Endothelial cell of umbilical vein (primary cell): ENCODE results near the gene TUSC2. TPM values are rescaled to one million over a fixed set of nuclear protein-coding genes. Genes with fewer than 3 reads are reported as not detected.

Experiments
- BruUV-seq: library from RNA; stranded (reverse); fragments of 400-500 nt; replicated peaks from 2 replicates; lab custom pipeline; 2021; lab: Mats Ljungman, UMichigan
- CTCF ChIA-PET: fragments of 300-600, 350-600 bp; sonication (Branson Sonifier 250); formaldehyde crosslinking; loops from one replicate; lab custom pipeline; 2021; ENCODE audit warnings: antibody characterized with exemption, inconsistent platforms; lab: Charles Lee
- POLR2A ChIA-PET: fragments of 300-600, 350-600 bp; sonication (Branson Sonifier 250); formaldehyde crosslinking; loops from one replicate; lab custom pipeline; 2021; ENCODE audit warnings: antibody characterized with exemption, inconsistent platforms; lab: Charles Lee
- DNase-seq: peaks from one replicate; pipeline ENCODE4 v3.0.0-alpha.2; 2011; ENCODE audit warnings: low read depth, low spot score
- FAIRE-seq: peaks from 2 replicates; lab custom pipeline; 2011; peaks lifted over from hg19 to GRCh38; lab: Jason Lieb, UNC
- H2AFZ ChIP-seq: 2 replicates; pipeline ENCODE4 v1.6.0; 2012; ENCODE audit warnings: low read depth, low read length, control low read depth, inconsistent platforms
- H3K27ac ChIP-seq: 2 replicates; pipeline ENCODE4 v1.5.1; 2011; ENCODE audit warnings: low read depth, mild to moderate bottlenecking, control low read depth, low read length, moderate library complexity; ENCODE audit not compliant: insufficient read depth
- H3K27me3 ChIP-seq, 2 experiments: 2 replicates each; pipeline versions ENCODE4 v1.6.0 to v1.6.1; 2011; ENCODE audit warnings: low read length in 2 of 2, mixed read lengths in 1 of 2; ENCODE audit not compliant: control insufficient read depth in 2 of 2, insufficient read depth in 2 of 2
- H3K36me3 ChIP-seq, 2 experiments: 2 replicates in 1 of 2; 3 replicates in 1 of 2; pipeline ENCODE4 v1.5.1; 2011; ENCODE audit warnings: low read length in 2 of 2, mild to moderate bottlenecking in 1 of 2, moderate library complexity in 1 of 2; ENCODE audit not compliant: control insufficient read depth in 2 of 2, insufficient read depth in 2 of 2; ENCODE audit errors: extremely low read depth in 1 of 2
- H3K4me1 ChIP-seq: 3 replicates; pipeline ENCODE4 v1.5.1; 2011; ENCODE audit warnings: mild to moderate bottlenecking, low read length; ENCODE audit not compliant: control insufficient read depth, insufficient read depth; ENCODE audit errors: extremely low read depth
- H3K4me2 ChIP-seq: 2 replicates; pipeline ENCODE4 v1.6.1; 2011; ENCODE audit warnings: low read length, control low read depth, mixed read lengths; ENCODE audit not compliant: insufficient read depth
- H3K4me3 ChIP-seq, 3 experiments: fragments of 200-600 bp in 1 of 3; sonication (generic), shearing (Covaris generic) in 1 of 3; replicated peaks in 1 of 3; 2 replicates each; pipeline ENCODE4 v1.5.1; 2011 to 2016; ENCODE audit warnings: control low read depth in 3 of 3, low read length in 3 of 3, mild to moderate bottlenecking in 2 of 3, inconsistent platforms in 1 of 3, low read depth in 1 of 3, moderate library complexity in 1 of 3; ENCODE audit not compliant: insufficient read depth in 1 of 3
- H3K79me2 ChIP-seq: 2 replicates; pipeline ENCODE4 v1.6.0; 2012; ENCODE audit warnings: low read length, inconsistent platforms; ENCODE audit not compliant: control insufficient read depth, insufficient read depth
- H3K9ac ChIP-seq: replicated peaks from 2 replicates; pipeline ENCODE3; 2011; ENCODE audit warnings: low read length, control low read depth; ENCODE audit not compliant: insufficient read depth; ENCODE audit errors: extremely low read depth
- H3K9me1 ChIP-seq: replicated peaks from 3 replicates; pipeline ENCODE4 v1.6.0; 2011; ENCODE audit warnings: mild to moderate bottlenecking, low read length; ENCODE audit not compliant: control insufficient read depth, insufficient read depth; ENCODE audit errors: extremely low read depth
- H3K9me3 ChIP-seq: replicated peaks from 2 replicates; pipeline ENCODE4 v1.5.1; 2012; ENCODE audit warnings: low read length, inconsistent platforms; ENCODE audit not compliant: control insufficient read depth, insufficient read depth
- H4K20me1 ChIP-seq: replicated peaks from 2 replicates; pipeline ENCODE3; 2011; ENCODE audit warnings: mild to moderate bottlenecking, low read length; ENCODE audit not compliant: control insufficient read depth, insufficient read depth; ENCODE audit errors: extremely low read depth
- EZH2 ChIP-seq: IDR thresholded peaks from 2 replicates; pipeline ENCODE4 v1.6.1; 2012; ENCODE audit warnings: borderline replicate concordance, low read depth, mild to moderate bottlenecking, moderate library complexity, low read length, inconsistent platforms; ENCODE audit not compliant: severe bottlenecking
- FOS ChIP-seq: IDR thresholded peaks from 2 replicates; pipeline ENCODE4 v1.6.1; 2011; ENCODE audit warnings: mild to moderate bottlenecking, low read length, moderate library complexity, borderline replicate concordance; ENCODE audit not compliant: insufficient read depth
- GATA2 ChIP-seq: IDR thresholded peaks from 2 replicates; pipeline ENCODE4 v1.7.0; 2011; ENCODE audit warnings: low read depth, mild to moderate bottlenecking, moderate library complexity, mixed read lengths, low read length; ENCODE audit not compliant: insufficient read length, insufficient read depth
- JUN ChIP-seq: IDR thresholded peaks from 2 replicates; pipeline ENCODE4 v1.6.1; 2011; ENCODE audit warnings: borderline replicate concordance, low read depth; ENCODE audit not compliant: insufficient read length, insufficient read depth
- MYC ChIP-seq: IDR thresholded peaks from one replicate; pipeline ENCODE4 v1.6.1; 2011; ENCODE audit warnings: mild to moderate bottlenecking, low read depth, low read length
- POLR2A ChIP-seq: IDR thresholded peaks from 2 replicates; pipeline ENCODE4 v1.6.1; 2012; ENCODE audit warnings: low read depth, mild to moderate bottlenecking, control low read depth, low read length
- POLR2AphosphoS5 ChIP-seq: IDR thresholded peaks from 2 replicates; pipeline ENCODE4 v1.6.1; 2012; ENCODE audit warnings: low read depth, mild to moderate bottlenecking, control low read depth, low read length, moderate library complexity; ENCODE audit not compliant: insufficient read depth
- dilution Hi-C: fragments of 300-500 bp; cut with MboI; formaldehyde crosslinking; loops from one replicate; pipeline ENCODE4 v1.15.0; 2019; ENCODE audit warnings: low sequenced_read_pairs; ENCODE audit not compliant: extremely low pct_ligation_motif_present
- intact Hi-C: fragments of 100-400 bp; cut with micrococcal nuclease; formaldehyde crosslinking; loops from one replicate; pipeline ENCODE4 v1.10.0; 2022
- polyA plus RNA-seq, 4 experiments: library from polyadenylated mRNA; depleted of rRNA in 3 of 4; stranded (reverse) in 3 of 4; unstranded in 1 of 4; fragments of >200 nt; gene quantifications; 2 replicates each; pipeline versions ENCODE4 v1.2.1 to v1.2.3, GENCODE V29; 2011 to 2012; ENCODE audit warnings: missing spikeins in 1 of 4
- total RNA-seq: library from RNA; stranded (reverse); gene quantifications from 2 replicates; pipeline ENCODE4 v1.2.3, GENCODE V29; 2021
- TF ChIP-seq, protein P1 (sequence below), 2 donors: IDR thresholded peaks; 1 replicate in 1 of 2; 2 replicates in 1 of 2; pipeline ENCODE4 v1.5.1; 2011; ENCODE audit warnings: low read length in 2 of 2, mild to moderate bottlenecking in 2 of 2, moderate library complexity in 2 of 2, control low read depth in 1 of 2, inconsistent platforms in 1 of 2, low read depth in 1 of 2; ENCODE audit not compliant: insufficient read depth in 1 of 2; ENCODE audit errors: extremely low read depth in 1 of 2
- TF ChIP-seq, protein P2 (sequence below): IDR thresholded peaks from 2 replicates; pipeline ENCODE4 v1.6.1; 2011; ENCODE audit not compliant: insufficient read depth, insufficient read length

The TUSC2 gene
- total and polyA plus RNA-seq, 2 donors (not counting 3 experiments of a cell fraction or from before 2014, with no cell fraction given), result 30.0 to 89.0 TPM

DNA sequence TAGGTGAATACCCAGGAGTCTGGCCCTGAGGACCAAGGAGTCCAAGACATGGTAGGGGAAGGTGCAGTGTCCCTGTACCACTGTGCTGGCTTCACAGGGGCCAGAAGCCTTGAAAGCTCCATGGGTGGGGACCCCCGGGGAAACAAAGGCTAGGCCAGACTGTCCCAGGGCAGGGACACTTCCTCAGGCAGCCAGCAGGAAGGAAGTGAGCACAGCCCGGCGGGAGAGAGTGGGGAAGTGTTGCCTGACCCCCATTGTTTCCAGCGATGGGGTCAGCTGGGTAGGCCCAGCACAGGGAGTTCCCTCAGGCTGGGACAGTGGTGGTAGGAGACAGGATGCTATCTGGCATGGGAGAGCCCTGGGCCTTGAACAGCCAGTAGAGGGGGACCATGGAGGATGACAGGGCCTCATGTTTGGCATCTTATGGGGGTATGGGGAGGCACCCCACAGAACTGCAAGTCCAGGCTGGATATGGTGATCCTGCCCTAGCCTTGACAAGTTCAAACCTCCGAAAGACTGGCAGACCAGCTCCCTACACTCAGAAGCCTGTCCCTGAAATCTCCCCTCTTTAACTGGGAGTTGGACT, 4.3 kb downstream of the TUSC2 start:
- BruUV-seq, result no TSS peak
- CTCF ChIA-PET, result interaction anchor here (0.7 to 4.3 kb wide), 21 partner anchors 9 to 219 kb away, joined by 3 to 66 read pairs (median 8); partner anchors contain the start of genes CYB561D2, HYAL1, HYAL3 and IFRD2
- no peak for FAIRE-seq

More for the DNA sequence above, 4.3 kb downstream of the TUSC2 start:
- POLR2A ChIA-PET, result interaction anchor here (1.5 to 5.1 kb wide), 2 partner anchors 12 to 25 kb away, joined by 5 to 38 read pairs; partner anchors contain the start of genes HYAL3 and NAA80
- TF ChIP-seq FOS (peak; percentile 70), POLR2AphosphoS5 (peak; percentile 98), MYC (peak; percentile 27), POLR2A (peak; percentile 90), JUN (peak; percentile 54), EZH2 (no peak), GATA2 (peak; percentile 47)
- TF ChIP-seq, protein P1, sequence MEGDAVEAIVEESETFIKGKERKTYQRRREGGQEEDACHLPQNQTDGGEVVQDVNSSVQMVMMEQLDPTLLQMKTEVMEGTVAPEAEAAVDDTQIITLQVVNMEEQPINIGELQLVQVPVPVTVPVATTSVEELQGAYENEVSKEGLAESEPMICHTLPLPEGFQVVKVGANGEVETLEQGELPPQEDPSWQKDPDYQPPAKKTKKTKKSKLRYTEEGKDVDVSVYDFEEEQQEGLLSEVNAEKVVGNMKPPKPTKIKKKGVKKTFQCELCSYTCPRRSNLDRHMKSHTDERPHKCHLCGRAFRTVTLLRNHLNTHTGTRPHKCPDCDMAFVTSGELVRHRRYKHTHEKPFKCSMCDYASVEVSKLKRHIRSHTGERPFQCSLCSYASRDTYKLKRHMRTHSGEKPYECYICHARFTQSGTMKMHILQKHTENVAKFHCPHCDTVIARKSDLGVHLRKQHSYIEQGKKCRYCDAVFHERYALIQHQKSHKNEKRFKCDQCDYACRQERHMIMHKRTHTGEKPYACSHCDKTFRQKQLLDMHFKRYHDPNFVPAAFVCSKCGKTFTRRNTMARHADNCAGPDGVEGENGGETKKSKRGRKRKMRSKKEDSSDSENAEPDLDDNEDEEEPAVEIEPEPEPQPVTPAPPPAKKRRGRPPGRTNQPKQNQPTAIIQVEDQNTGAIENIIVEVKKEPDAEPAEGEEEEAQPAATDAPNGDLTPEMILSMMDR (IDR thresholded peaks at IDR 0.05; ENCODE audit: extremely low read depth in 1 of 2, insufficient read depth in 1 of 2, low read depth in 1 of 2, low read length in 2 of 2), result peak in 1 of 2 donors; percentile 13
- TF ChIP-seq, protein P2, sequence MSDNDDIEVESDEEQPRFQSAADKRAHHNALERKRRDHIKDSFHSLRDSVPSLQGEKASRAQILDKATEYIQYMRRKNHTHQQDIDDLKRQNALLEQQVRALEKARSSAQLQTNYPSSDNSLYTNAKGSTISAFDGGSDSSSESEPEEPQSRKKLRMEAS, result no peak
- no peaks in the 10 kb centered on the region for H3K27me3 ChIP-seq
- peak overlapping the region in 1 of 3 experiments; percentile 25 for H3K4me3 ChIP-seq
- H2AFZ ChIP-seq, result no peak overlapping the region
- peaks cover 43% of the 10 kb centered on the region for H3K79me2 ChIP-seq
- peak; percentile 95 for DNase-seq
- peak overlapping the region; percentile 99 for H3K27ac ChIP-seq
- peaks cover 8 to 21% of the 10 kb centered on the region in 2 experiments for H3K36me3 ChIP-seq
- intact Hi-C loops, result loop anchor here (1.0 to 2.0 kb wide), 6 partner anchors 11 to 157 kb away; partner anchors contain the start of genes HYAL3 and NAA80
- no peaks in the 10 kb centered on the region for H4K20me1 ChIP-seq
- H3K4me1 ChIP-seq, result peaks cover 53% of the 10 kb centered on the region
- peak overlapping the region; percentile 75 for H3K4me2 ChIP-seq
- H3K9ac ChIP-seq, result peak overlapping the region; percentile 88
- H3K9me1 ChIP-seq, result no peaks in the 10 kb centered on the region
- dilution Hi-C loops, result no loop called here
- H3K9me3 ChIP-seq, result no peaks in the 10 kb centered on the region
